Endothelial cell of umbilical vein (primary cell): Measurements from ENCODE around the gene TK2. TPM values are rescaled to one million over a fixed set of nuclear protein-coding genes. Genes with fewer than 3 reads are reported as not detected.

Experiments used
- BruUV-seq: library from RNA; stranded (reverse); fragments of 400-500 nt; replicated peaks from 2 replicates; lab custom pipeline; 2021; lab: Mats Ljungman, UMichigan
- CTCF ChIA-PET: fragments of 300-600, 350-600 bp; sonication (Branson Sonifier 250); formaldehyde crosslinking; loops from one replicate; lab custom pipeline; 2021; ENCODE audit warnings: antibody characterized with exemption, inconsistent platforms; lab: Charles Lee
- POLR2A ChIA-PET: fragments of 300-600, 350-600 bp; sonication (Branson Sonifier 250); formaldehyde crosslinking; loops from one replicate; lab custom pipeline; 2021; ENCODE audit warnings: antibody characterized with exemption, inconsistent platforms; lab: Charles Lee
- DNase-seq: peaks from one replicate; pipeline ENCODE4 v3.0.0-alpha.2; 2011; ENCODE audit warnings: low read depth, low spot score
- FAIRE-seq: peaks from 2 replicates; lab custom pipeline; 2011; peaks lifted over from hg19 to GRCh38; lab: Jason Lieb, UNC
- H2AFZ ChIP-seq: 2 replicates; pipeline ENCODE4 v1.6.0; 2012; ENCODE audit warnings: low read depth, low read length, control low read depth, inconsistent platforms
- H3K27ac ChIP-seq: 2 replicates; pipeline ENCODE4 v1.5.1; 2011; ENCODE audit warnings: low read depth, mild to moderate bottlenecking, control low read depth, low read length, moderate library complexity; ENCODE audit not compliant: insufficient read depth
- H3K27me3 ChIP-seq, 2 experiments: 2 replicates each; pipeline versions ENCODE4 v1.6.0 to v1.6.1; 2011; ENCODE audit warnings: low read length in 2 of 2, mixed read lengths in 1 of 2; ENCODE audit not compliant: control insufficient read depth in 2 of 2, insufficient read depth in 2 of 2
- H3K36me3 ChIP-seq, 2 experiments: 2 replicates in 1 of 2; 3 replicates in 1 of 2; pipeline ENCODE4 v1.5.1; 2011; ENCODE audit warnings: low read length in 2 of 2, mild to moderate bottlenecking in 1 of 2, moderate library complexity in 1 of 2; ENCODE audit not compliant: control insufficient read depth in 2 of 2, insufficient read depth in 2 of 2; ENCODE audit errors: extremely low read depth in 1 of 2
- H3K4me1 ChIP-seq: 3 replicates; pipeline ENCODE4 v1.5.1; 2011; ENCODE audit warnings: mild to moderate bottlenecking, low read length; ENCODE audit not compliant: control insufficient read depth, insufficient read depth; ENCODE audit errors: extremely low read depth
- H3K4me2 ChIP-seq: 2 replicates; pipeline ENCODE4 v1.6.1; 2011; ENCODE audit warnings: low read length, control low read depth, mixed read lengths; ENCODE audit not compliant: insufficient read depth
- H3K4me3 ChIP-seq, 3 experiments: fragments of 200-600 bp in 1 of 3; sonication (generic), shearing (Covaris generic) in 1 of 3; replicated peaks in 1 of 3; 2 replicates each; pipeline ENCODE4 v1.5.1; 2011 to 2016; ENCODE audit warnings: control low read depth in 3 of 3, low read length in 3 of 3, mild to moderate bottlenecking in 2 of 3, inconsistent platforms in 1 of 3, low read depth in 1 of 3, moderate library complexity in 1 of 3; ENCODE audit not compliant: insufficient read depth in 1 of 3
- H3K79me2 ChIP-seq: 2 replicates; pipeline ENCODE4 v1.6.0; 2012; ENCODE audit warnings: low read length, inconsistent platforms; ENCODE audit not compliant: control insufficient read depth, insufficient read depth
- H3K9ac ChIP-seq: replicated peaks from 2 replicates; pipeline ENCODE3; 2011; ENCODE audit warnings: low read length, control low read depth; ENCODE audit not compliant: insufficient read depth; ENCODE audit errors: extremely low read depth
- H3K9me1 ChIP-seq: replicated peaks from 3 replicates; pipeline ENCODE4 v1.6.0; 2011; ENCODE audit warnings: mild to moderate bottlenecking, low read length; ENCODE audit not compliant: control insufficient read depth, insufficient read depth; ENCODE audit errors: extremely low read depth
- H3K9me3 ChIP-seq: replicated peaks from 2 replicates; pipeline ENCODE4 v1.5.1; 2012; ENCODE audit warnings: low read length, inconsistent platforms; ENCODE audit not compliant: control insufficient read depth, insufficient read depth
- H4K20me1 ChIP-seq: replicated peaks from 2 replicates; pipeline ENCODE3; 2011; ENCODE audit warnings: mild to moderate bottlenecking, low read length; ENCODE audit not compliant: control insufficient read depth, insufficient read depth; ENCODE audit errors: extremely low read depth
- CTCF ChIP-seq, 2 donors: IDR thresholded peaks; 1 replicate in 1 of 2; 2 replicates in 1 of 2; pipeline ENCODE4 v1.5.1; 2011; ENCODE audit warnings: low read length in 2 of 2, mild to moderate bottlenecking in 2 of 2, moderate library complexity in 2 of 2, control low read depth in 1 of 2, inconsistent platforms in 1 of 2, low read depth in 1 of 2; ENCODE audit not compliant: insufficient read depth in 1 of 2; ENCODE audit errors: extremely low read depth in 1 of 2
- EZH2 ChIP-seq: IDR thresholded peaks from 2 replicates; pipeline ENCODE4 v1.6.1; 2012; ENCODE audit warnings: borderline replicate concordance, low read depth, mild to moderate bottlenecking, moderate library complexity, low read length, inconsistent platforms; ENCODE audit not compliant: severe bottlenecking
- FOS ChIP-seq: IDR thresholded peaks from 2 replicates; pipeline ENCODE4 v1.6.1; 2011; ENCODE audit warnings: mild to moderate bottlenecking, low read length, moderate library complexity, borderline replicate concordance; ENCODE audit not compliant: insufficient read depth
- GATA2 ChIP-seq: IDR thresholded peaks from 2 replicates; pipeline ENCODE4 v1.7.0; 2011; ENCODE audit warnings: low read depth, mild to moderate bottlenecking, moderate library complexity, mixed read lengths, low read length; ENCODE audit not compliant: insufficient read length, insufficient read depth
- JUN ChIP-seq: IDR thresholded peaks from 2 replicates; pipeline ENCODE4 v1.6.1; 2011; ENCODE audit warnings: borderline replicate concordance, low read depth; ENCODE audit not compliant: insufficient read length, insufficient read depth
- MYC ChIP-seq: IDR thresholded peaks from one replicate; pipeline ENCODE4 v1.6.1; 2011; ENCODE audit warnings: mild to moderate bottlenecking, low read depth, low read length
- POLR2A ChIP-seq: IDR thresholded peaks from 2 replicates; pipeline ENCODE4 v1.6.1; 2012; ENCODE audit warnings: low read depth, mild to moderate bottlenecking, control low read depth, low read length
- POLR2AphosphoS5 ChIP-seq: IDR thresholded peaks from 2 replicates; pipeline ENCODE4 v1.6.1; 2012; ENCODE audit warnings: low read depth, mild to moderate bottlenecking, control low read depth, low read length, moderate library complexity; ENCODE audit not compliant: insufficient read depth
- dilution Hi-C: fragments of 300-500 bp; cut with MboI; formaldehyde crosslinking; loops from one replicate; pipeline ENCODE4 v1.15.0; 2019; ENCODE audit warnings: low sequenced_read_pairs; ENCODE audit not compliant: extremely low pct_ligation_motif_present
- intact Hi-C: fragments of 100-400 bp; cut with micrococcal nuclease; formaldehyde crosslinking; loops from one replicate; pipeline ENCODE4 v1.10.0; 2022
- polyA plus RNA-seq, 4 experiments: library from polyadenylated mRNA; depleted of rRNA in 3 of 4; stranded (reverse) in 3 of 4; unstranded in 1 of 4; fragments of >200 nt; gene quantifications; 2 replicates each; pipeline versions ENCODE4 v1.2.1 to v1.2.3, GENCODE V29; 2011 to 2012; ENCODE audit warnings: missing spikeins in 1 of 4
- total RNA-seq: library from RNA; stranded (reverse); gene quantifications from 2 replicates; pipeline ENCODE4 v1.2.3, GENCODE V29; 2021
- TF ChIP-seq, protein P1 (sequence below): IDR thresholded peaks from 2 replicates; pipeline ENCODE4 v1.6.1; 2011; ENCODE audit not compliant: insufficient read depth, insufficient read length

The TK2 gene
- total and polyA plus RNA-seq, 2 donors (not counting 3 experiments of a cell fraction or from before 2014, with no cell fraction given): 12.1 to 25.2 TPM

DNA sequence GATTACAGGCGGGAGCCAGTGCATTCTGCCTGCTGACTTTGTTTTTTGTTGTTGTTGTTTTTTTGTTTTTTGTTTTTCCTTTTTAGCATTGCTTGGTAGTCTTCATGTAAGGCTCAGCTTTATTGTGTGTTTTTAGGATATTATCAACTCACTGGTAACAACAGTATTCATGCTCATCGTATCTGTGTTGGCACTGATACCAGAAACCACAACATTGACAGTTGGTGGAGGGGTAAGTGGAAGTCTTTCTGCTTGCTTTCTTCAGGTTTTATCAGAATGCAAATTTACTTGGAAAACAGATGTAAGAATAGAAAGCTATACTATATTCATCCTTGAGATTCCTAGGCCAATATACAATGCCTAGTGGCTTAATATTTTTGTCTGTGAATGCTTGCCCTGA lies 13.1 kb upstream of the TK2 start:
- DNase-seq (no peak), FAIRE-seq (no peak)
- ChIA-PET POLR2A (no interaction called here), CTCF (interaction anchor here (1.1 to 3.1 kb wide), 9 partner anchors 9 to 51 kb away, joined by 3 to 15 read pairs (median 5); partner anchors contain the start of gene CKLF)
- Histone ChIP-seq H3K4me1 (peaks cover 20% of the 10 kb centered on the region), H3K27ac (no peak overlapping the region), H3K4me3 (no peak overlapping the region), H3K9me3 (no peaks in the 10 kb centered on the region), H3K9ac (no peak overlapping the region), H3K27me3 (no peaks in the 10 kb centered on the region), H3K9me1 (no peaks in the 10 kb centered on the region), H3K36me3 (peaks cover 4 to 19% of the 10 kb centered on the region in 2 experiments), H3K79me2 (peaks cover 28% of the 10 kb centered on the region), H3K4me2 (no peak overlapping the region), H2AFZ (no peak overlapping the region), H4K20me1 (no peaks in the 10 kb centered on the region)
- dilution Hi-C loops: no loop called here
- intact Hi-C loops: no loop called here
- TF ChIP-seq JUN (no peak), CTCF (IDR thresholded peaks at IDR 0.05; ENCODE audit: extremely low read depth in 1 of 2, insufficient read depth in 1 of 2, low read depth in 1 of 2, low read length in 2 of 2) (no peak), FOS (no peak)
- BruUV-seq: no TSS peak

- ChIA-PET POLR2A (no interaction called here), CTCF (interaction anchor here (1.1 to 2.7 kb wide), 9 partner anchors 10 to 306 kb away, joined by 3 to 13 read pairs (median 4); partner anchors contain the start of gene CKLF)
- no TSS peak for BruUV-seq
- H3K79me2 ChIP-seq: peaks cover 31% of the 10 kb centered on the region
- peaks cover 4 to 19% of the 10 kb centered on the region in 2 experiments for H3K36me3 ChIP-seq
- no peaks in the 10 kb centered on the region for H3K9me1 ChIP-seq
- intact Hi-C loops (no loop called here), dilution Hi-C loops (no loop called here)
- no peak overlapping the region for H2AFZ ChIP-seq
- no peaks in the 10 kb centered on the region for H3K27me3 ChIP-seq
- peaks cover 19% of the 10 kb centered on the region for H3K4me1 ChIP-seq
- no peak overlapping the region for H3K4me3 ChIP-seq
- no peak for DNase-seq
- no peak overlapping the region for H3K27ac ChIP-seq
- no peak overlapping the region for H3K4me2 ChIP-seq
- no peak overlapping the region for H3K9ac ChIP-seq
- no peaks in the 10 kb centered on the region for H3K9me3 ChIP-seq
- no peaks in the 10 kb centered on the region for H4K20me1 ChIP-seq
- FAIRE-seq: no peak
- TF ChIP-seq, protein P1, sequence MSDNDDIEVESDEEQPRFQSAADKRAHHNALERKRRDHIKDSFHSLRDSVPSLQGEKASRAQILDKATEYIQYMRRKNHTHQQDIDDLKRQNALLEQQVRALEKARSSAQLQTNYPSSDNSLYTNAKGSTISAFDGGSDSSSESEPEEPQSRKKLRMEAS: no peak
- TF ChIP-seq GATA2 (no peak), FOS (no peak), POLR2A (no peak), MYC (no peak), POLR2AphosphoS5 (no peak), CTCF (IDR thresholded peaks at IDR 0.05; ENCODE audit: extremely low read depth in 1 of 2, insufficient read depth in 1 of 2, low read depth in 1 of 2, low read length in 2 of 2) (no peak), JUN (no peak), EZH2 (no peak)
Observed at GRCh38 chr16:66562409-66562808, 12.5 kb upstream of the TK2 start.
